CD4-positive, alpha-beta T cell (primary cell): Measurements from ENCODE around the gene KIAA1217. TPM values are rescaled to one million over a fixed set of nuclear protein-coding genes. Genes with fewer than 3 reads are reported as not detected.

ENCODE experiments used
- ATAC-seq: fragments of 200-7000 bp; cut with Tn5 transposase; one replicate; pipeline ENCODE4 v1.10.0; 2022; ENCODE audit warnings: mild to moderate bottlenecking; ENCODE audit not compliant: poor library complexity
- CTCF ChIA-PET: fragments of 350-600 bp; sonication (Branson Sonifier 250); formaldehyde crosslinking; loops from one replicate; lab custom pipeline; 2021; ENCODE audit warnings: antibody characterized with exemption, inconsistent platforms; lab: Charles Lee
- POLR2A ChIA-PET: fragments of 350-600 bp; sonication (Branson Sonifier 250); formaldehyde crosslinking; loops from one replicate; lab custom pipeline; 2021; ENCODE audit warnings: antibody characterized with exemption, inconsistent platforms; lab: Charles Lee
- DNase-seq, 14 experiments: peaks; one replicate each; pipeline ENCODE4 v3.0.0-alpha.2; 2013 to 2020; ENCODE audit warnings: mixed read lengths in 2 of 14
- H3K27ac ChIP-seq, 2 donors: one replicate each; pipeline versions ENCODE4 v1.5.1 to v1.7.0; 2013; ENCODE audit warnings: low read length in 2 of 2, low read depth in 1 of 2, mild to moderate bottlenecking in 1 of 2
- H3K27me3 ChIP-seq, 2 experiments: 1 replicate in 1 of 2; 2 replicates in 1 of 2; pipeline versions ENCODE4 v1.6.1 to v1.7.0; 2013; ENCODE audit warnings: low read length in 2 of 2, control low read depth in 1 of 2, mild to moderate bottlenecking in 1 of 2, moderate library complexity in 1 of 2; ENCODE audit not compliant: insufficient read depth in 2 of 2, control insufficient read depth in 1 of 2
- H3K36me3 ChIP-seq: one replicate; pipeline ENCODE4 v1.6.1; 2013; ENCODE audit warnings: low read length, control low read depth; ENCODE audit not compliant: insufficient read depth
- H3K4me1 ChIP-seq: one replicate; pipeline ENCODE4 v1.6.1; 2013; ENCODE audit warnings: low read length, control low read depth; ENCODE audit not compliant: insufficient read depth
- H3K4me3 ChIP-seq: one replicate; pipeline ENCODE4 v1.5.1; 2013; ENCODE audit warnings: mild to moderate bottlenecking, low read length, moderate library complexity
- H3K9me3 ChIP-seq, 2 experiments: 1 replicate in 1 of 2; 2 replicates in 1 of 2; pipeline versions ENCODE4 v1.6.1 to v1.7.0; 2013; ENCODE audit warnings: low read length in 2 of 2, mild to moderate bottlenecking in 2 of 2, control low read depth in 1 of 2, moderate library complexity in 1 of 2; ENCODE audit not compliant: control insufficient read depth in 1 of 2, insufficient read depth in 1 of 2
- H3K27ac Mint-ChIP-seq: one replicate; pipeline ENCODE4 v1.8.0; 2020; ENCODE audit warnings: mixed read lengths
- H3K27me3 Mint-ChIP-seq: one replicate; pipeline ENCODE4 v1.8.0; 2021; ENCODE audit warnings: mixed read lengths
- H3K36me3 Mint-ChIP-seq: one replicate; pipeline ENCODE4 v1.8.0; 2021; ENCODE audit warnings: low read depth, mixed read lengths
- H3K4me1 Mint-ChIP-seq: one replicate; pipeline ENCODE4 v1.8.0; 2021; ENCODE audit warnings: low read depth, mixed read lengths
- H3K4me3 Mint-ChIP-seq: one replicate; pipeline ENCODE4 v1.8.0; 2020; ENCODE audit warnings: mild to moderate bottlenecking, mixed read lengths
- H3K9me3 Mint-ChIP-seq: one replicate; pipeline ENCODE4 v1.8.0; 2020; ENCODE audit warnings: mixed read lengths
- CTCF ChIP-seq: fragments of 200-600 bp; IDR thresholded peaks from one replicate; pipeline ENCODE4 v1.8.0; 2022; ENCODE audit warnings: antibody characterized with exemption, mild to moderate bottlenecking
- intact Hi-C, 2 experiments: fragments of 100-400 bp; cut with DNase I in 1 of 2; cut with micrococcal nuclease in 1 of 2; formaldehyde crosslinking; loops; one replicate each; pipeline versions ENCODE4 v1.15.1 to v1.9.0; 2023 to 2025; cut with DNase I, micrococcal nuclease
- total RNA-seq, 174 experiments: library from RNA in 2 of 174; stranded (reverse) in 2 of 174; gene quantifications; one replicate each; pipeline ENCODE4 v1.2.3 and lab custom pipeline; 2021 to 2026

Gene KIAA1217
- total RNA-seq, 2 experiments from 2014 or later, result not detected

DNA sequence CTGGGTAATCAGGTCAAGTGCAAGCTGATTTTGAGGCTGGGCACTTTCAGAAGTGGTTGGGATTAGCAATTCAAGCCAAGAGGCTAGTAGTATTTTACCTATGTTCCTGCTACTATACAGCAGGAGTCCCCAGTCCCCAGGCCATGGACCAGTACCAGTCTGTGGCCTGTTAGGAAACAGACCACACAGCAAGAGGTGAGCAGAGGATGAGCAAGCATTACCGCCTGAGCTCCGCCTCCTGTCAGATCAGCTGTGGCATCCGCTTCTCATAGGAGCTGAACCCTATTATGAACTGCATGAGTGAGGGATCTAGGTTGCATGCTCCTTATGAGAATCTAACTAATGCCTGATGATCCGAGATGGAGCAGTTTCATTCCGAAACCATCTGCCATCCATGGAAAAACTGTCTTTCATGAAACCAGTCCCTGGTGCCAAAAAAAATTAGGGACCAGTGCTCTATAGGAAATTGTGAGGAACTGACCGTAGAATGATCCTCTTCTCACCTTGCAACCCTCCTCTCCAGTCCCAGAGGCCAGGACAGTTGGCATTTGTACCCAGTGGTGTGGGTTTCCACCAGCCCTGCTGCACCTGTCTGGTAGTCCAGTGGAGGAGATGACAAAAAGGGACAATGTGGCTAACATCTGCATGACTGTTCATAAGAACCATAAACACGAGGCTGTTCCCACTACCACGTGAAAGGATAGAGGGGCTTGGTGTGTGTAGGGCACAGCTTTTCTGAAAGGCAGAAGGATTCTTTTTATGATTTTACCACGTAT, 172.5 kb downstream of the KIAA1217 start:
- Histone ChIP-seq H3K9me3 (peaks cover 0 to 8% of the 10 kb centered on the region in 2 experiments), H3K4me1 (no peaks in the 10 kb centered on the region), H3K36me3 (no peaks in the 10 kb centered on the region), H3K27me3 (no peaks in the 10 kb centered on the region), H3K4me3 (no peak overlapping the region), H3K27ac (no peak overlapping the region)
- no peak overlapping the region for H3K27ac Mint-ChIP-seq
- ChIA-PET CTCF (no interaction called here), POLR2A (no interaction called here)
- DNase-seq, result no peak
- intact Hi-C loops, result no loop called here
- H3K9me3 Mint-ChIP-seq, result no peaks in the 10 kb centered on the region
- peaks cover 26% of the 10 kb centered on the region for H3K27me3 Mint-ChIP-seq
- H3K36me3 Mint-ChIP-seq, result no peaks in the 10 kb centered on the region
- H3K4me3 Mint-ChIP-seq, result no peak overlapping the region
- TF ChIP-seq CTCF, result no peak
- H3K4me1 Mint-ChIP-seq, result no peaks in the 10 kb centered on the region
- no peak for ATAC-seq

DNA sequence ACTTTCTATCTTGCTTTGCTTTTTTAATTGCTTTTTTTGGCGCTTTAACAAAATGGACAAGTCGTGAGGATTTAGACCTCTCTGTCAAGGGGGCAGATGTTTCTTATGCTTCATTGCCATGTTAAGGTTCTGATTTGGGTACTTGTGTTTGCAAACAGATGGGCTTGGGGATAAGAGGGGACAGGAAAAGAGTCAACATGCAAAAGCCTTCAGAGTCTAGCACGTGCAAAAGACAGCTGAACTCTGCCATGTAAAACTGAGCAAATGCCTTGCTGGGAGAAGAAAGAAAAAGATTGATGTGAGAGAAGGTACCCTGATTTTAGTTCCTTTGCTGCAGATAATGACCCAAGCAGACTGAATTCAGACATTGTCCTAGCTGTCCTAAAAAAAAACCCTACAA, 173.1 kb downstream of the KIAA1217 start:
- no peak overlapping the region for H3K27ac Mint-ChIP-seq
- DNase-seq, result no peak
- ChIA-PET CTCF (no interaction called here), POLR2A (no interaction called here)
- no peak overlapping the region for H3K4me3 Mint-ChIP-seq
- no peaks in the 10 kb centered on the region for H3K36me3 Mint-ChIP-seq
- intact Hi-C loops, result no loop called here
- Histone ChIP-seq H3K27ac (no peak overlapping the region), H3K36me3 (no peaks in the 10 kb centered on the region), H3K9me3 (peaks cover 0 to 8% of the 10 kb centered on the region in 2 experiments), H3K27me3 (no peaks in the 10 kb centered on the region), H3K4me1 (no peaks in the 10 kb centered on the region), H3K4me3 (no peak overlapping the region)
- peaks cover 27% of the 10 kb centered on the region for H3K27me3 Mint-ChIP-seq
- no peaks in the 10 kb centered on the region for H3K4me1 Mint-ChIP-seq
- H3K9me3 Mint-ChIP-seq, result no peaks in the 10 kb centered on the region
- TF ChIP-seq CTCF, result no peak
- no peak for ATAC-seq

DNA sequence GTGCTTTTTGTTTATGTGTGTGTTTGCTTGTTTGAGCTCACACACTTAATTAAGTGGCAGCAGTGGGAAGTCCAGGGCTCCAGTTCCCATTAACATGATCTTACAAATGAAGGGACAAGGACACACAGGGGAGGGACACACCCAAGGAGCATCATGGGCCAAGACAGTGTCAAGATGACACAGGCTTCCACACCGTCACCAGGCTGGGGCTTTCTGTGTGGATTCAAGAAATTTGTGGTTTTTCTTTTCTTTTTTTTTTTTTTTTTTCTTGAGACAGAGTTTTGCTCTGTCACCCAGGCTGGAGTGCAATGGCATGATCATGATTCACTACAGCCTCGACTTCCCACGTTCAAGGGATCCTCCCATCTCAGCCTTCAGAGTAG, 173.6 kb downstream of the KIAA1217 start:
- H3K36me3 Mint-ChIP-seq, result no peaks in the 10 kb centered on the region
- H3K9me3 Mint-ChIP-seq, result no peaks in the 10 kb centered on the region
- H3K4me3 Mint-ChIP-seq, result no peak overlapping the region
- no peak for DNase-seq
- intact Hi-C loops, result no loop called here
- H3K27me3 Mint-ChIP-seq, result peaks cover 30% of the 10 kb centered on the region
- Histone ChIP-seq H3K36me3 (no peaks in the 10 kb centered on the region), H3K27me3 (no peaks in the 10 kb centered on the region), H3K4me1 (no peaks in the 10 kb centered on the region), H3K4me3 (no peak overlapping the region), H3K27ac (no peak overlapping the region), H3K9me3 (peaks cover 0 to 8% of the 10 kb centered on the region in 2 experiments)
- H3K4me1 Mint-ChIP-seq, result no peaks in the 10 kb centered on the region
- no peak overlapping the region for H3K27ac Mint-ChIP-seq
- ChIA-PET CTCF (no interaction called here), POLR2A (no interaction called here)
- ATAC-seq, result no peak
- no peak for TF ChIP-seq CTCF
